Stomach (tissue), 4 donors: ENCODE measurements around the gene TSTD1.

Source experiments
- POLR2A ChIP-seq, 4 donors: fragments of 450-650 bp; IDR thresholded peaks; one replicate each; pipeline ENCODE4 v1.6.1; 2016; ENCODE audit warnings: antibody characterized with exemption in 4 of 4, control low read depth in 2 of 4, mild to moderate bottlenecking in 1 of 4, moderate library complexity in 1 of 4
- POLR2AphosphoS5 ChIP-seq, 3 donors: sonication (generic); formaldehyde crosslinking; IDR thresholded peaks; one replicate each; pipeline ENCODE4 v1.6.1; 2016; ENCODE audit warnings: antibody characterized with exemption in 3 of 3
- TF ChIP-seq, protein P1 (sequence below), 7 experiments: fragments of 450-650 bp in 4 of 7; fragments of 200-600 bp in 3 of 7; sonication (generic) in 3 of 7; IDR thresholded peaks; one replicate each; pipeline ENCODE4 v1.5.1; 2016 to 2019; ENCODE audit warnings: antibody characterized with exemption in 7 of 7, control low read depth in 2 of 7, mild to moderate bottlenecking in 1 of 7

DNA sequence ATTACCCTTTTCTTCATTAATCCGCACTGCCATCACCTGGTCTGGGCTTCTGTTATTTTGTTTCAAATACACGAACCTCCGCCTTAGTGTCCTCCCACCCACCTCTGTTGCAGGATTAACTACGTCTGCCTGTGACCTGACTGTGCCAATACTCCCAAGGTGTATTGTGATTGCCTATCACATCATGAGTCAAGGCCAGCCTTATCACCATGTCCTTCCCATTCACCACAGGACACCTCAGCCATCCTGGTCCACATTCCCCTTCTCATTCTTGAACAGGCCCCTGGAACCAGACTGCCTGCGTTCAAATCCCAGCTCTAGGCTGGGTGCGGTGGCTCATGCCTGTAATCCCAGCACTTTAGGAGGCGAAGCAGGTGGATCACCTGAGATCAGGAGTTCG is 32.2 kb downstream of the TSTD1 start:
- TF ChIP-seq, protein P1, sequence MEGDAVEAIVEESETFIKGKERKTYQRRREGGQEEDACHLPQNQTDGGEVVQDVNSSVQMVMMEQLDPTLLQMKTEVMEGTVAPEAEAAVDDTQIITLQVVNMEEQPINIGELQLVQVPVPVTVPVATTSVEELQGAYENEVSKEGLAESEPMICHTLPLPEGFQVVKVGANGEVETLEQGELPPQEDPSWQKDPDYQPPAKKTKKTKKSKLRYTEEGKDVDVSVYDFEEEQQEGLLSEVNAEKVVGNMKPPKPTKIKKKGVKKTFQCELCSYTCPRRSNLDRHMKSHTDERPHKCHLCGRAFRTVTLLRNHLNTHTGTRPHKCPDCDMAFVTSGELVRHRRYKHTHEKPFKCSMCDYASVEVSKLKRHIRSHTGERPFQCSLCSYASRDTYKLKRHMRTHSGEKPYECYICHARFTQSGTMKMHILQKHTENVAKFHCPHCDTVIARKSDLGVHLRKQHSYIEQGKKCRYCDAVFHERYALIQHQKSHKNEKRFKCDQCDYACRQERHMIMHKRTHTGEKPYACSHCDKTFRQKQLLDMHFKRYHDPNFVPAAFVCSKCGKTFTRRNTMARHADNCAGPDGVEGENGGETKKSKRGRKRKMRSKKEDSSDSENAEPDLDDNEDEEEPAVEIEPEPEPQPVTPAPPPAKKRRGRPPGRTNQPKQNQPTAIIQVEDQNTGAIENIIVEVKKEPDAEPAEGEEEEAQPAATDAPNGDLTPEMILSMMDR (IDR thresholded peaks at IDR 0.05) = no peak
- TF ChIP-seq POLR2A (IDR thresholded peaks at IDR 0.05) = no peak
- no peak for TF ChIP-seq POLR2AphosphoS5 (IDR thresholded peaks at IDR 0.05)
